Suprapubic skin (tissue), 4 donors: ENCODE measurements around the gene VSTM2A.

Experiments
- CTCF ChIP-seq, 2 donors: fragments of 200-600 bp in 1 of 2; fragments of 450-650 bp in 1 of 2; sonication (generic) in 1 of 2; IDR thresholded peaks; one replicate each; pipeline ENCODE4 v1.5.1; 2016 to 2019; ENCODE audit warnings: antibody characterized with exemption in 2 of 2, mild to moderate bottlenecking in 1 of 2, moderate library complexity in 1 of 2
- EP300 ChIP-seq: sonication (generic); formaldehyde crosslinking; IDR thresholded peaks from one replicate; pipeline ENCODE4 v1.6.1; 2017; ENCODE audit warnings: antibody characterized with exemption
- POLR2A ChIP-seq, 2 donors: fragments of 450-650 bp; IDR thresholded peaks; one replicate each; pipeline ENCODE4 v1.6.1; 2017; ENCODE audit warnings: antibody characterized with exemption in 2 of 2, mild to moderate bottlenecking in 2 of 2, moderate library complexity in 2 of 2
- POLR2AphosphoS5 ChIP-seq, 3 donors: sonication (generic); formaldehyde crosslinking; IDR thresholded peaks; one replicate each; pipeline ENCODE4 v1.6.1; 2017; ENCODE audit warnings: antibody characterized with exemption in 3 of 3

GRCh38 chr7:54541669-54542625 is at the start of gene VSTM2A:
- TF ChIP-seq POLR2A (IDR thresholded peaks at IDR 0.05): no peak
- TF ChIP-seq CTCF (IDR thresholded peaks at IDR 0.05): no peak
- no peak for TF ChIP-seq EP300
- TF ChIP-seq POLR2AphosphoS5 (IDR thresholded peaks at IDR 0.05): no peak
